Effector memory CD4-positive, alpha-beta T cell (primary cell): ENCODE results near the gene LRP4.

ENCODE experiments used
- DNase-seq, 3 donors: peaks; one replicate each; pipeline ENCODE4 v3.0.0-alpha.2; 2020
- H3K27ac ChIP-seq: 2 replicates; pipeline ENCODE4 v1.7.0; 2013; ENCODE audit warnings: mild to moderate bottlenecking, low read length, moderate library complexity; ENCODE audit not compliant: insufficient read depth, poor library complexity, severe bottlenecking
- H3K27me3 ChIP-seq: replicated peaks from 2 replicates; pipeline ENCODE4 v1.7.0; 2013; ENCODE audit warnings: mild to moderate bottlenecking, low read length; ENCODE audit not compliant: insufficient read depth, control insufficient read depth, poor library complexity, severe bottlenecking
- H3K36me3 ChIP-seq: 2 replicates; pipeline ENCODE4 v1.7.0; 2013; ENCODE audit warnings: mild to moderate bottlenecking, low read length, moderate library complexity; ENCODE audit not compliant: control insufficient read depth, insufficient read depth
- H3K4me1 ChIP-seq: 2 replicates; pipeline ENCODE4 v1.7.0; 2013; ENCODE audit warnings: low read length, mild to moderate bottlenecking; ENCODE audit not compliant: control insufficient read depth, insufficient read depth, poor library complexity, severe bottlenecking
- H3K4me3 ChIP-seq: 2 replicates; pipeline ENCODE4 v1.7.0; 2013; ENCODE audit warnings: low read length, low read depth, mild to moderate bottlenecking; ENCODE audit not compliant: insufficient read depth, poor library complexity, severe bottlenecking
- H3K9me3 ChIP-seq: 2 replicates; pipeline ENCODE4 v1.7.0; 2013; ENCODE audit warnings: mild to moderate bottlenecking, low read length, moderate library complexity; ENCODE audit not compliant: control insufficient read depth

Gene LRP4

GRCh38 chr11:46907606-46908005, 10.7 kb downstream of the LRP4 start:
- Histone ChIP-seq H3K27me3 (peaks cover 4% of the 10 kb centered on the region), H3K9me3 (no peaks in the 10 kb centered on the region), H3K36me3 (no peaks in the 10 kb centered on the region), H3K27ac (no peak overlapping the region), H3K4me1 (no peaks in the 10 kb centered on the region), H3K4me3 (no peak overlapping the region)
- no peak for DNase-seq

GRCh38 chr11:46906609-46907041, 11.7 kb downstream of the LRP4 start:
- Histone ChIP-seq H3K27me3 (no peaks in the 10 kb centered on the region), H3K27ac (no peak overlapping the region), H3K4me3 (no peak overlapping the region), H3K36me3 (no peaks in the 10 kb centered on the region), H3K4me1 (no peaks in the 10 kb centered on the region), H3K9me3 (no peaks in the 10 kb centered on the region)
- no peak for DNase-seq

- Histone ChIP-seq H3K4me3 (no peak overlapping the region), H3K9me3 (no peaks in the 10 kb centered on the region), H3K36me3 (no peaks in the 10 kb centered on the region), H3K27me3 (no peaks in the 10 kb centered on the region), H3K4me1 (no peaks in the 10 kb centered on the region), H3K27ac (no peak overlapping the region)
- DNase-seq: no peak
Measured at GRCh38 chr11:46905806-46906205, 12.5 kb downstream of the LRP4 start.

DNA sequence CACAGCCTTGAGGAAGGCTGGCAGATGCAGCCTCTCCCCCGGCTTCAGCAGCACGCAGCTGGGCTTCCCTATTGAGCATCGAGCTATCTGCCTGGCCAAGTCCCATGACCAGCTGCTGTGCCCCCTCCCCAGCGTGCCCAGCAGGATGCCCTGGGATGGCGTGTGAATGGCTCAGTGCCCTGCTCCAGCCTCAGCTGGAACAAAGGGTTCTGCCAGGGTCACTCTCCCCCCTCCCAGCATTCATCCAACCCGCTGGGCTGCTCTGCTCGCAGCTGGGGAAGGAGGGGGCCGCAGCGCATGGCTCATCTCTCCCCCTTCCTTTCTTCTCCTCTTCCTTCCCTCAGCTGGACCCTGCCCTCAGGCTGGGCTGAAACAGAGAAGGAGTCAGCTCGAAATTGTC, 14.5 kb downstream of the LRP4 start:
- Histone ChIP-seq H3K4me1 (no peaks in the 10 kb centered on the region), H3K27ac (no peak overlapping the region), H3K27me3 (no peaks in the 10 kb centered on the region), H3K4me3 (no peak overlapping the region), H3K36me3 (no peaks in the 10 kb centered on the region), H3K9me3 (no peaks in the 10 kb centered on the region)
- no peak for DNase-seq

GRCh38 chr11:46902694-46903093, 15.7 kb downstream of the LRP4 start:
- Histone ChIP-seq H3K36me3 (no peaks in the 10 kb centered on the region), H3K9me3 (no peaks in the 10 kb centered on the region), H3K27ac (no peak overlapping the region), H3K4me3 (no peak overlapping the region), H3K4me1 (no peaks in the 10 kb centered on the region), H3K27me3 (no peaks in the 10 kb centered on the region)
- DNase-seq: no peak

DNA sequence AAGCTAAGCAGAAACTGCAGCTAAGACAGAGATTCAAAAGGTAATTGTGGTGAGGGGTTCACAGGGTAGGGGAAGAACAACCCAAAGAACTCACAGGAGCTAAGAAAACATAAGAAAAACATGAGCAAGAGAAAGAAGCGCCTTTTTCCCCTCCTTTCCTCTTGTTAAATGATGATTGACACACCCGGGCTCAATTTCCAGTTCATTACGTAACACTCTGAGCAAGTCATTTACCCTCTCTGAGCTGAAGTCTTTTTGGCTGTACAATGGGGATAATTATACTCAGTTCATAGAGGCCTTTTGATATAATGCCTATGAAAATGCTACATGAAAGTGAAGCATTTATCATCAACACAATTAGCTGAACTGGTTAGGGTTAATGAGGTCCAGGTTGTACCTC, 17.2 kb downstream of the LRP4 start:
- no peaks in the 10 kb centered on the region for H3K4me1 ChIP-seq
- H3K9me3 ChIP-seq: no peaks in the 10 kb centered on the region
- no peaks in the 10 kb centered on the region for H3K36me3 ChIP-seq
- no peak for DNase-seq
- H3K4me3 ChIP-seq: no peak overlapping the region
- H3K27ac ChIP-seq: no peak overlapping the region
- H3K27me3 ChIP-seq: no peaks in the 10 kb centered on the region

- Histone ChIP-seq H3K27me3 (no peaks in the 10 kb centered on the region), H3K4me3 (no peak overlapping the region), H3K4me1 (no peaks in the 10 kb centered on the region), H3K36me3 (no peaks in the 10 kb centered on the region), H3K9me3 (no peaks in the 10 kb centered on the region), H3K27ac (no peak overlapping the region)
- no peak for DNase-seq
Measured at GRCh38 chr11:46900091-46900746, 18.1 kb downstream of the LRP4 start.

- H3K4me1 ChIP-seq: no peaks in the 10 kb centered on the region
- no peaks in the 10 kb centered on the region for H3K36me3 ChIP-seq
- no peak overlapping the region for H3K4me3 ChIP-seq
- H3K9me3 ChIP-seq: no peaks in the 10 kb centered on the region
- no peak for DNase-seq
- no peaks in the 10 kb centered on the region for H3K27me3 ChIP-seq
- H3K27ac ChIP-seq: no peak overlapping the region
Measured at GRCh38 chr11:46899501-46900025, 18.8 kb downstream of the LRP4 start.

DNA sequence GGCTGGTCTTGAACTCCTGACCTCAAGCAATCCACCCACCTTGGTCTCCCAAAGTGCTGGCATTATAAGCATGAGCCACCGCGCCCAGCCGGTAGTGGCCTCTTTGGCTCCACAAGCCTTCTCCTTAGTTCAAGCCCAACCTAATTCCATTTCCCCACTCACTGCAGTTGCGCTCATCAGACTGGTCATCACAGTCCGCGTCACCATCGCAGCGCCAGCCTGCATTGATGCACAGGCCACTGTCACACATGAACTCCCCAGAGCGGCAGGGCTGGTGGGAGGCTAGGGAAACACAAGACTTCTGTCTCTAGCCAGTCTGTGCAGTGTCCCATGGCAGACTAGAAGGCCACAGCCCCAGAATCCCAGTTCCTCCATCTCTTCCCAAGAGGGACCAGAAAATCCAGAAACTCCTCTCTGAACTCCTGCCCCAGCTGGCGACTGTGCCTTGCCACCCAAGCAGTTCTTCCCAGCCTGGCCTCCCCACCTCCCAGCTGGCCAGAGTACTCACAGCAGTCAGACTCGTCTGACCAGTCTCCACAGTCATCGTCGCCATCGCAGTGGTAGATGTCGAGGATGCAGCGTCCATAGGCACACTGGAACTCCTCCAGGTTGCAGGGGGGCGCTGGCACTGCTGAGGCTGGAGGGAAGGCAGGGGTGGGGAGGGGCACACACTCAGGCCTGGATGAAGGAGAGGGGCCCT, 19.8 kb downstream of the LRP4 start:
- Histone ChIP-seq H3K27ac (no peak overlapping the region), H3K27me3 (no peaks in the 10 kb centered on the region), H3K9me3 (no peaks in the 10 kb centered on the region), H3K4me3 (no peak overlapping the region), H3K4me1 (no peaks in the 10 kb centered on the region), H3K36me3 (no peaks in the 10 kb centered on the region)
- DNase-seq: no peak

DNA sequence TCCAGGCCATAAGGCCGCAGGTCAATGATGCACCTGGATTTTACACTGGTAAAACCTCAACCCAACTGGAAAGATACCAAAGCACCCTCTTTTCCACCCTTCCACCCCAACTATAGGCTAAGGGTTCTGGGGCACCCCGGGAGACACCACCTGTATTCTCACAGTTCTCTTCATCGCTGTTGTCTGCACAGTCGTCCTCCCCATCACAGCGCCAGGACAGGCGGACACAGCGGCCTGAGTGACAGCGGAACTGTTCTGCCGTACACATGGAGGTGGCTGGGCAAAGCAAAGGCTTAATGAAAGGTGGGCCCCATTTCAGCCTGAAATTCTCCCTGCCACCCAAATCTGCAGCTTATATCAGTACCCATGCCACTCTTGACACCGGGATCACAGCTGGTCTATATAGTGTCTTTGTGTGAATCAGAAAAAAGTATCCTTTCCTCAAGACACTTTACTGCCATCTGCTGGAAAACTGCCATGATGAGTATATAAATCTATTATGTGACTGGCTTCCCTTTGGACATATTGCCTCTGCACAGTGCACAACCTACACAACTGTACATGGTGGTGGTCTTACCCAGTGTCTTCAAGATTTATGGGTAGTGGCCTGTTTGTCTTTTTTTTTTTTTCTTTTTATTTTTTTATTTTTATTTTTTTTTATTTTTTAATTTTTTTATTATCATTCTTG, 21.5 kb downstream of the LRP4 start:
- Histone ChIP-seq H3K4me1 (no peaks in the 10 kb centered on the region), H3K4me3 (no peak overlapping the region), H3K27me3 (no peaks in the 10 kb centered on the region), H3K9me3 (no peaks in the 10 kb centered on the region), H3K27ac (no peak overlapping the region), H3K36me3 (no peaks in the 10 kb centered on the region)
- no peak for DNase-seq
